CD4-positive, alpha-beta T cell treated with Interleukin-1 beta for 1 hour (primary cell): Measurements from ENCODE around the gene MCAT.
"Not testable (repeated sequence)": the region's sequence is repeated elsewhere in the genome, so short reads cannot be mapped to it uniquely, and the experiment has no call there.

Experiments used
- DNase-seq, 2 donors: peaks; one replicate each; pipeline ENCODE4 v3.0.0-alpha.2; 2020 to 2022

MCAT gene

GRCh38 chr22:43118024-43118849 lies 25.0 kb downstream of the MCAT start:
- DNase-seq, result no peak

DNA sequence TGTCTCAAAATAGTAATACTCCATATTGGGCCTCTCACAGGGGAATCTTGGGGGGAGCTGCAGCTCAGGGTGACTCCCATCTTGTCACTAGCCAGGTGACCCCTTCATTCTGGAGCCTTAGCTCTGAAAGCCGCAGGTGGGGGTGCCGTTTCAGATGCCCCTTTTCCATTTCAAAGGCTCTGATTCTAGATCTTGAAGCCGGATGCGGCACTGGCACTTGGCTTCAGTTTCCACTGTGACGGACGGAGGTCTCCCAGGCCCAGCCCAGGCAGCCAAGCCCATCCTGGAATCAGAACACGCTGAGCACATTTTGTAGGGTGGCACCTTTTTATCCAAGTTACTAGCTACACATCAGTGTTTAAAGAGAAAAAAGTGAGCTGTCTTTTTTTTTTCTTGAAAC lies 26.3 kb downstream of the MCAT start:
- no peak for DNase-seq

DNA sequence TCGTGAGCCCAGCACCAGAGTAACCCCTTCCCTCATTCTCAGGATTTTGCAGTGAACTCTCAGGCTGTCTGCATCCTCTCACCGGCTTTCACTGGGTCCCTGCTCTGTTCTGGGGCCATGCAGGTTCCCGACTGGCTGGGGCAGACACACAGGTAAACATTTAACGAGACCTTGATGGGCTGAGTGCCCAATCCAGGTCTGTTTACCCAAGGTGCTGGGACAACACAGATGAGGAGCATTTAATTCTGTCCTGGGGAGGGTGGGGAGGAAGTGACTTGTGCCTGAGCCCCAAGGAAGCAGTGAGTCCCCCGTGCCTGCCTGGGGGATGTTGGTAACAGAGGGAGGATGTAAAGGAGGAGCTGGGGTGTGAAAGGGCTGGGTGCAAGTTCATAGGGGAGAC lies 28.2 kb downstream of the MCAT start:
- DNase-seq, result no peak

- DNase-seq, result no peak
Measured at GRCh38 chr22:43113526-43114251, 29.5 kb downstream of the MCAT start.

DNA sequence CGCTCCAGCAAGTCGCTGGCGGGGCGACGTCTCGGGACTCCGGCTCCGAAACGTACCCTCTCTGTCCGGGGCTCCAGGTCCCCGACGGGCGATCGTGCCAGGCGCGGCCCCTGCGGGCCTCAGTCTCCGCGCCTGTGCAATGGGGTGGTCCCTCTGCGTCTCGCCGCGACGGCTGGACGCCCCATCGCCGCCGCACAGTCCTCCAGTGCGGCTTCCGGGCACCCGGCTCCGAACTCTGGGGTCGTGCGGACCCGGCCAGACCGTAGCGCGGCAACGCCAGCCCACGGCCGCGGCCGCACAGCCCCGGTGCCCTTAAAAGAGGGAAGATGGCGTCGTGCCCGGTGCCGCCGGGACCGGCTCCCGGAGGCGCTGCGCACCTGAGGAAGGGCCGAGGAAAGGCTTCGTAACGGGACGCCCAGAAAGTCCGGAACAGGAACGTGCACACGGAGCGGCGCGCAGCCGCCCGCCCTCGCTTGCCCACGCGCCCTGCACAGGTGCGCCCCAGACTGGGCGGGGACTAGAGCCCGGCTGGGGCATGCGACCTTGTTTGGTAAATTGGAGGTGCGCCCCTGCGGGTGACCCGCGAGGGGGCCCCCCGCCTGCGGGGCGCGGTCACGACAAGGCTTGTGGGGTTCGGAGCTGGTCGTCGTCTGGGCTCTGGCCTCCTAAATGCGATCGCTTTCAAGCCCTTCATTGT lies 32.1 kb downstream of the MCAT start:
- DNase-seq, result peak; percentile 55 to 56

GRCh38 chr22:43110444-43110926 lies 32.7 kb downstream of the MCAT start, which contains the start of gene BIK:
Gene BIK, plus strand, starts transcription at chr22:43110750. Its CDS starts 13,273 bp downstream, at chr22:43124023.
- DNase-seq, result peak; percentile 49 to 50

GRCh38 chr22:43109921-43110443 lies 33.2 kb downstream of the MCAT start:
- no peak for DNase-seq

- DNase-seq, result no peak
Measured at GRCh38 chr22:43109511-43109910, 33.7 kb downstream of the MCAT start.

- no peak for DNase-seq
Measured at GRCh38 chr22:43106302-43106701, 36.9 kb downstream of the MCAT start.

DNA sequence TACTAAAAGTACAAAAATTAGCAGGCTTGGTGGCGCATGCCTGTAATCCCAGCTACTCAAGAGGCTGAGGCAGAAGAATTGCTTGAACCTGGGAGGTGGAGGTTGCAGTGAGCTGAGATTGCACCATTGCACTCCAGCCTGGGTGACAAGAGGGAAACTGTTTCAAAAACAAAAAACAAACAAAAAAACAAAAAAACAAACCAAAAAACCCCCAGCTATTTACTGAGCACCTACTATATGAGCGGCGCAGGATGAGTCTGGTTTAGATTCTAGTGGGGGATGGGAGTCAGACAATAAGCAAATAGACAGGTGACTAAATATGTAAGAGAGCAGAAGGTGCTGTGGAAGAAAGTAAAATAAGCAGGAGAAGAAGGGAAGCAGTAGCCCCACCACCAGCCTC lies 38.2 kb downstream of the MCAT start:
- DNase-seq, result not testable (repeated sequence)

DNA sequence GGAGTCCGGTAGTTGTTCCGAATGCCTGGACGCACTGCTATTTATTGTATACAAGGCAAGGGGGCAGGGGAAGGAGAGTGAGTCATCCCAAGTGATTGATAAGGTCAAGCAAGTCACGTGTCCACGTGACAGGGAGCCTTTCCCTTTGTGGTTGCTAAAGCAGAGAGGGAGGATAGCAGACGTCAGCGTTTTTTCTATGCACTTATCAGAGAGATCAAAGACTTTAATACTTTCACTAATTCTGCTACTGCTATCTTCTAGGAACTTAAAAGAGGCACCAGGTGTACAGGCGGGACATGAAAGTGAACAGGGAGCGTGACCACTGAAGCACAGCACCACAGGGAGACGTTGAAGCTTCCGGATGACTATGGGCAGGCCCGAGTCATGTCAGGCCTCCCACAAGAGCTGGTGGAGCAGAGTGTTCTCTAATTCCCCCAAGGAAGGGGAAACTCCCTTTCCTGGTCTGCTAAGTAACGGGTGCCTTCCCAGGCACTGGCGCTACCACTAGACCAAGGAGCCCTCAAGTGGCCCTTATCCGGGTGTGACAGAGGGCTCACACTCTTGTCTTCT lies 39.1 kb downstream of the MCAT start:
- DNase-seq, result peak in 1 of 2 donors; percentile 27

GRCh38 chr22:43101306-43101705 lies 41.9 kb downstream of the MCAT start:
- DNase-seq, result no peak

- DNase-seq, result no peak
Measured at GRCh38 chr22:43100225-43100624, 43.0 kb downstream of the MCAT start.

- no peak for DNase-seq
Measured at GRCh38 chr22:43099095-43099494, 44.1 kb downstream of the MCAT start.

- no peak for DNase-seq
Measured at GRCh38 chr22:43098356-43098755, 44.8 kb downstream of the MCAT start.

GRCh38 chr22:43096420-43096819 lies 46.8 kb downstream of the MCAT start:
- no peak for DNase-seq

- no peak for DNase-seq
Measured at GRCh38 chr22:43094551-43094950, 48.6 kb downstream of the MCAT start.

- peak in 1 of 2 donors; percentile 60 for DNase-seq
Measured at GRCh38 chr22:43094085-43094484, 49.1 kb downstream of the MCAT start.

GRCh38 chr22:43092085-43092484 lies 51.1 kb downstream of the MCAT start:
- no peak for DNase-seq

- peak; percentile 55 to 60 for DNase-seq
Measured at GRCh38 chr22:43090130-43090789, 52.9 kb downstream of the MCAT start.

DNA sequence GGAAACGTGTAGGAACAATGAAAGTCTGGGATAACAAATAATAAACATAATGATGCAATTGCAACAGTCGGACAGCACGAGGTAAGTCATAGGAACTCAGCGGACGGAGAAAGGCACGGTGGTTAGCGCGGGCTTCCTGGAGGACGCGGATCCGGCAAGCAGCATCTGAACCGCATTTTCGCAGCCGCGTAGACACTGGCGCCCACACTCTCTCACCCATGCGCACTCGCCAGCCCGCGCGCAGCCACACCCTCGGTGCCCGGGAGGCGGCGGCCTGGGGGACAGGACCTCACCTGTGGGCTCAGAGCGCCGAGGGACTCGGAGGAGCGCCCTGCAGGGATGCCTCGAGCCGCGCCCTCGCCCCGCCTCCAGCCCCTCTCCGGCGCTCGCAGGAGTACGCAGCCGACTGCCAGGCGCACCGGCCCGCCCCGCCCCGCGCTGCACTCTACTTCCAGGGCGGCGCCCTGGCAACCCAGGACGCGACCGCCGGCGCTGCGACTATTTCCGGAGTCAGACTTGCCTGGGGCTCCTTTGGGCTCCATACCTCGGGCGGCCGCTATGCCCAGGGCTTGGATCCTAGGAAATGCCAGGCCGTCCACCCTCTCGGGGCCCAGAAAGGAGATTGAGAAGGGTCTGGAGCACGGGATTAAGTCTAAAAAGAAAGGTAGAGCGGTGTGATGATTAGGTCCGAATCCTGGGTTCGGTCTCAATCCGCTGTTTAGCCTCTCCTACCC lies 54.0 kb downstream of the MCAT start, which contains the start of gene TTLL1:
TSS of gene TTLL1 (minus strand) at position 408 of the 734 bp plus-strand sequence. CDS start 13,805 bp downstream, outside the sequence.
- peak; percentile 85 to 86 for DNase-seq
